Measurements from ENCODE around the gene ALDH7A1.

GRCh38 chr5:126577415-126577814, 17.6 kb downstream of the ALDH7A1 start:
- TF ChIP-seq CTCF (IDR thresholded peaks at IDR 0.05) (no peak), POLR2A (IDR thresholded peaks at IDR 0.05) (no peak)
